HCEC 1CT (cell line): Measurements from ENCODE around the gene RASSF5.
"Not testable (repeated sequence)": the region's sequence is repeated elsewhere in the genome, so short reads cannot be mapped to it uniquely, and the experiment has no call there.

Experiments
- DNase-seq: peaks from one replicate; pipeline ENCODE4 v3.0.0-alpha.2; 2017

The RASSF5 gene

DNA sequence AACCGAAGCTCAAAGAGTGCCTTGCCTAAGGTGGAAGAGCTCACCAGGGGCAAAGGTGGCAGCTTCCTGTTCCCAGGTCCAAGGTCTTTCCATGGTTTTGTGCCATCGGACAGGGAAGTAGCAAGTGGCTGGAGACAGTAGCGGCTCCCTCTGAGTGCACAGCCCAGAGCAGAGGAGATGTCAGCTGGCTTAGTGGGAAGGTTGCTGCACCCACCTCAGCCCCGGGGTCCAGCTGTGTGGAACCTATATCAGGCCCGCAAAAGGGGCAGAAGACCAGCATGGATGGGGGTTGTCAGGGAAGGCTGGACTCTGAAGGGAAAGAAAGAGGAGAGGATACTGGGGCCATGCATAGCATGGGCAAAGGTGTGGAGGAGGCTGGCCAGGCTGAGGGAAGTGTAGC, 30.2 kb upstream of the RASSF5 start:
- DNase-seq = no peak

- no peak for DNase-seq
Observed at GRCh38 chr1:206477581-206478380, 29.6 kb upstream of the RASSF5 start.

- no peak for DNase-seq
Observed at GRCh38 chr1:206478746-206479145, 28.6 kb upstream of the RASSF5 start.

DNA sequence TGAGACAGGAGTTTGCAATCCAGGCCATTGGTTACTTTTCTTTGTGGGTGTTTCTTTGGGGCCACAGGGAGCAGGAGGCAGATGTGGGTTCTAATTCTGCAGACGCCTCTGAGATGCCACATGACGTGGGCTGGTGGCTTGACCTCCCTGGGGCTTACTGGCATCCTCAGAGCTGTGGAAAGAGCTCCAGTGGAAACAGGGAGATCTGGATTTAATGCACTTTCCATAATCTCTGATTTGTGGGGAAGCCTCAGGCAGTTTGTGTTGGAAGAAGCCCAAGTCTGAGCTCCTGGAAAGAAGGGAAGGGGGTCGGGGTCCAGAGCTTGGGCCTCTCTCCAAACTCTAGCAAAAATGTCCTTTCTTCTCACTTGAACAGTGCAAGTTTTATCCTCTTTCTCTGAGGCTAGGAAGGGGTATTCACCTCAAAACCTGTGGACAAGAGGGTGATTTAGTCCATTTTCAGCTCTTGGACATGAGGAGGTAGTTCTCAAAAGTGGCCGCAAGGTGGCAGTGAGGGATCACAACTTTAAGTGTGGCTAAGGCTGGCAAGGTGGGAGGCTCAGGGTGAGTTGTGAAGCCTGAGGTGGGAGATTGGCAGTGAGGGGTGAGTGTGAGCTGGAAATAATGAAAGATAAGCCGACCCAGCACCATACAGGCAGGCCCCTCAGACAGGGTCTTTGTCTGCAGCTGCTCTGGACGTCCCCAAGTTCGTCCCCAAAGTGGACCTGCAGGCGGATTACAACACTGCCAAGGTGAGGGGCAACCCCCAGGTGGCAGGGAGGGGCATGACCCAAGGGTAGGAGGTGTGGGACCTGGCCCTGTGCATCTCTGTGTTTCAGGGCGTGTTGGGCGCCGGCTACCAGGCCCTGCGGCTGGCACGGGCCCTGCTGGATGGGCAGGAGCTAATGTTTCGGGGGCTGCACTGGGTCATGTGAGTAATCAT, 27.9 kb upstream of the RASSF5 start:
- DNase-seq = peak; percentile 51

DNA sequence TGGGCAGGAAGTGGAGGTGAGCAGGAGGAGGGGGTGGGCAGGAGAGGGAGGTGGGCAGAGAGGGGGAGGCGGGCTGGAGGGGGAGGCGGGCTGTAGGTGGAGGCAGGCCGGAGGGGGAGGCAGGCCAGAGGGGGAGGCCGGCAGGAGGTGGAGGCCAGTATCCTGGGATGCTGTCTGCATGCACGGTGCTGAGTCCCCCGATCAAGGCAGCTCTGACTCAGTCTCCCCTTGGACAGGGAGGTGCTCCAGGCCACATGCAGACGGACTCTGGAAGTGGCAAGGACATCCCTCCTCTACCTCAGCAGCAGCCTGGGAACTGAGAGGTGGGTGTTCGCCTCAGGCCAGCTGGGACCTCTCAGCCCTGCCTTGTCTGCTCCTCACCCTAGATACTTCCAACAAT, 27.1 kb upstream of the RASSF5 start:
- no peak for DNase-seq

DNA sequence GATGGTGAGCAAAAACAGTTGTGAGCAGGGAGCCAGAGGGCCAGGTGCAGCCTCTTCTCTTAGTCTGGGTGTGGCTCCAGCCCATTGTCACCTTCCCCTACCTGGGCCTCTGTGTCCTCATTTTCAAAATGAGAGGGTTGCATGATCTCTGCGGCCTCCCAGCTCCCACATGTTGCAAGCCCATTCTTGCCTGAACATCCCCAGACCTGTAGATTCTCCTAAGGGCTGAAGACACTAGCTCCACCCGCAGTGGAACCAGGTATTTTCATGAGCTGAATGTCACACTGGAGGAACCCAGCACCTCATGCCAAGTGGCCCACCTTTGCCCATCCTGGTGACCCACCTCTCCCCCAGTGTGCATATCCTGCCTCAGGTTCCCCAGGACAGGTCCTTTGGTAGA, 24.7 kb upstream of the RASSF5 start:
- no peak for DNase-seq

- DNase-seq = not testable (repeated sequence)
Observed at GRCh38 chr1:206483864-206484263, 23.5 kb upstream of the RASSF5 start.

GRCh38 chr1:206484901-206485300, 22.4 kb upstream of the RASSF5 start:
- DNase-seq = no peak

DNA sequence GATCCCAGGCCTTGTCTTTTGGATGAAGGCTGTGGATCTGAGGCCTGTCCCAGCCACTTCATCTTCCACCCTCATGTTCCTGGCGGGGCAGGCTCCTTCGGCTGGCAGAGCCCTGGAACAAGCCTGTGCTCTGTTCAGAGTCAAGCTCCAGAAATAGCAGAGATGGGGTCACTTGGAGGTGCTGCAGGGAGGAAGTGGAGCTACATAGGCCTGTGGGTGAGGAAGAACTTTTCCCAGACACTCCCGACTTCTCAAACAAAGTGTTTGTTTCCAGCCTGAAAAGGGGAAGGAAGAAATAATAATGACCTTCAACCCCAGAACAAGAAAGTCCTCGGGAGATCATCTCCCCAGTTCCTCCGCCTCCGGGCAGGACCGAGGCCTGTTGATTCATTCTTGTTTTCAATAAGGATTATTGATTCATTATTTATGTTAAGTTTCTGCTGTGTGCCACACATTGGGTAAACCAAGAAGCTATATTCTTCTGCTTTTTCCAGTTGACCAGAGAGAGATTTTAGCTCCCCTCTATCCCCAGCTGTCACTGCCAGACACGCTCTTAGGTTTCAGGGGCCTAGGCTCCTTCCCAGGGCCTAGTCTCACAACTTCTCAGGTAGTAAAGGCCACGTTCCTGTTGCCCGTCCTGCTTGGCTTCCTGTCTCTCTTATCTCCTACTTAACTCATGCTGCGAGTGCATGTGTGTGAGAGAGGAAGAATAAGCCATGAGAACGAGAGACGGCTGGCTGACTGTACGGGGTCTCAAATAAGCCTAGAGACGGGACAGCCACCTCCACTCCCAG, 20.1 kb upstream of the RASSF5 start:
- no peak for DNase-seq

DNA sequence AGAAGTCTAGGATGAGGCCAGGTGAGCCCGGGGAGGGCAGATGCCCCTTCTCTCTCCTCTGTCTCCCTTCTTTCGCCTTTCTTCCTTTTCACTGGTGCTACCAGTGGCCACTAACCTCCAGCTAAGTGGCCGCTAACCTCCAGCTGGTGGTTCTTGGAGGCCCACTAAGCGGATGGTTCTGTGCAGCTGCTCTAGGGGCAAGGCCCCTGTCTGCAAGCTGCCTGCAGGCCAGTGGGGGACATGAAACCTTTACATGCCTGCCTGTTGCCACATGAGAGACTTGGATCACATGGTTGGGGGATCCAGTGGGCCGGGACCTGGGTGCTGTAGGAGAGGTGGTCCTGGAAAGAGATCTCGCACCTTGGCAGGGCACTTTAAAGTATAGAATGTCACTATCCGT, 19.4 kb upstream of the RASSF5 start:
- no peak for DNase-seq

GRCh38 chr1:206488466-206488865, 18.9 kb upstream of the RASSF5 start:
- DNase-seq = no peak

GRCh38 chr1:206489980-206490770, 17.2 kb upstream of the RASSF5 start:
- peak; percentile 58 for DNase-seq

DNA sequence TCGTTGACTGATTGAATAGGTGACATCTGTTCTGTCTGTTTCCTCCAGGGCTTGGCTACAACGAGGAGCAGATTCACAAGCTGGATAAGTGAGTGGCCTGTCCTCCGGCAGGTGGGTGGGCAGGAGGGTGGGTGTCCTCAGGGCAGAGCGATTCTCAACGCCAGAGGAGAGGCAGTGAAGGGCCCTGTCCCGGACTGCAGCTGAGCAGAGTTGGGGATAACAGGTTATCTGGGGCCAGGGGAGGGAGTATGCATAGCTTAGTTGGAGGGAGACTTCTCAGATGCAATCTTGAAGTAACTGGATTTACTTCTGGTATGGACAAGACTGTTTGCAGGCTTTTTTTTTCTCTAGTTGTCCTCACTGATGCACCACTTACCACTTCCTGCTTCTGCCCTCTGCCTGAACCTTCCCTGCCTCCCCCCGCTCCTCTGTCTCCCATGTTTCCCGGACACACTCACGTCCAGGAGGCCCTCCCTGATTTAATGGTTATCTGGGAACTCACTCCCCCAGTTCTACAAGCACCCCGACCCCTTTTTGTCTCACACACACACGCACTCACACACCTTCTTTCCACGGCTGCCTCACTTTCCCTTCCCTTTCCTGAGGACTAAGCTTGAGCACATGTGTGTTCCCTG, 16.4 kb upstream of the RASSF5 start:
- DNase-seq = no peak

DNA sequence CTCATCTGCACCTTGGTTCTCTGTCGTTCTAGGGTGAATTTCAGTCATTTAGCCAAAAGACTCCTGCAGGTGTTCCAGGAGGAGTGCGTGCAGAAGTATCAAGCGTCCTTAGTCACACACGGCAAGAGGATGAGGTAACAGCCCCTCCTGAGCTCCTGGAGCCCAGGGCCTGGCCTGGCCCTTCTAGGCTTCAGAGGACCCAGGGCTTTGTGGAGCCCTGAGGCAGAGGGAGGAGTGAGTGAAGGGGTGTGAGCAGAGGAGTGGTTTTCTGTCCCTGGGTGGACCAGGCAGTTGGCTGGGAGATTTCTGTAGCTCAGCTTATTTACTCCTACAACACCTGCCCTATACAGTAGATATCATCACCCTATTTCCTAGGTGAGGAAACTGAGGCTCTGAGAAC, 15.7 kb upstream of the RASSF5 start:
- DNase-seq = no peak

- no peak for DNase-seq
Observed at GRCh38 chr1:206492589-206492988, 14.7 kb upstream of the RASSF5 start.

GRCh38 chr1:206493279-206493678, 14.1 kb upstream of the RASSF5 start:
- DNase-seq = no peak

GRCh38 chr1:206495011-206495461, 12.3 kb upstream of the RASSF5 start:
- no peak for DNase-seq

GRCh38 chr1:206495493-206496046, 11.8 kb upstream of the RASSF5 start:
- no peak for DNase-seq

- DNase-seq = no peak
Observed at GRCh38 chr1:206496131-206496793, 11.1 kb upstream of the RASSF5 start.

GRCh38 chr1:206497363-206497762, 10.0 kb upstream of the RASSF5 start:
- DNase-seq = no peak

DNA sequence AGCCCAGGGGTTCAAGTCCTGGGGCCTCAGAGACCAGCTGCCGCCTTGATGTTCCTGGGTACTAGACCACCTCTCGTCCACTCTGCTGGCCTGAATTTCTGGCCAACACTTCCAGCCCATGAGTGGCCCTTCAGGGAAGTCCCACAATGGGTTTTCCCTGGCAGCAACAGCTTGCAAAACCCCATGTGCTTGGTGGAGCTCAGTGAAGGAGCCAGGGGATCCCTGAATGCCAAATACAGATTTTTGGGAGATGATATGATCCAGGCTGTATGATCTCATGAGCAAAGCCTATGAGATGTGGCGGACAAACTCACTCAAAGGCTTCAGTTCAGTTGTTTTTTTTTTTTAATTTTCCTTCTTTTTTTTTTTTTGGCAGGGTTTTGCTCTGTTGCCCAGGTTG, 9.6 kb upstream of the RASSF5 start:
- no peak for DNase-seq
